ENCODE measurements around the gene SCFD2. TPM values are rescaled to one million over a fixed set of nuclear protein-coding genes. Genes with fewer than 3 reads are reported as not detected.

SCFD2 gene
- total and polyA plus RNA-seq, 4 donors, result 4.3 to 28.8 (median 7.4) TPM

- no peak for DNase-seq (ENCODE audit: low spot score)
Observed at GRCh38 chr4:52889354-52889753, 476.5 kb downstream of the SCFD2 start.

More at GRCh38 chr4:52889354-52889753, 476.5 kb downstream of the SCFD2 start:
- Histone ChIP-seq H3K4me3 (ENCODE audit: low read depth in 1 of 3, low read length in 3 of 3) (no peak overlapping the region), H3K27me3 (ENCODE audit: control insufficient read depth in 4 of 4, insufficient read depth in 4 of 4, low read length in 3 of 4) (no peaks in the 10 kb centered on the region), H3K27ac (ENCODE audit: low read depth in 1 of 2, low read length in 2 of 2) (no peak overlapping the region), H3K9me3 (ENCODE audit: control insufficient read depth in 4 of 4, low read length in 3 of 4) (peaks cover 0 to 2% (median 0%) of the 10 kb centered on the region in 4 donors), H3K9ac (ENCODE audit: low read depth in 1 of 2, low read length in 2 of 2) (no peak overlapping the region), H3K4me1 (ENCODE audit: control insufficient read depth in 4 of 4, insufficient read depth in 4 of 4, low read length in 3 of 4) (no peaks in the 10 kb centered on the region), H3K36me3 (ENCODE audit: control insufficient read depth in 4 of 4, insufficient read depth in 3 of 4, low read depth in 1 of 4, low read length in 3 of 4) (peaks cover 0 to 2% (median 0%) of the 10 kb centered on the region in 4 donors)
- no peak for TF ChIP-seq YY1 (IDR thresholded peaks at IDR 0.05)
- no peak for TF ChIP-seq FOXA2 (IDR thresholded peaks at IDR 0.05)
- no peak for TF ChIP-seq EGR1 (IDR thresholded peaks at IDR 0.05; ENCODE audit: low read depth in 2 of 2)
- TF ChIP-seq ATF3 (IDR thresholded peaks at IDR 0.05), result no peak
- no peak for TF ChIP-seq RAD21 (IDR thresholded peaks at IDR 0.05)
- no peak for TF ChIP-seq GABPA (IDR thresholded peaks at IDR 0.05 in 1 of 2, conservative IDR thresholded peaks at IDR 0.05 in 1 of 2)
- no peak for TF ChIP-seq HNF4G (IDR thresholded peaks at IDR 0.05)
- no peak for TF ChIP-seq SP1 (IDR thresholded peaks at IDR 0.05)
- TF ChIP-seq NR2F2 (IDR thresholded peaks at IDR 0.05), result no peak
- no peak for TF ChIP-seq JUND (IDR thresholded peaks at IDR 0.05)
- no peak for TF ChIP-seq HNF4A (conservative IDR thresholded peaks at IDR 0.05)
- TF ChIP-seq MAX (IDR thresholded peaks at IDR 0.05), result no peak
- TF ChIP-seq RXRA (IDR thresholded peaks at IDR 0.05), result no peak
- no peak for TF ChIP-seq REST (IDR thresholded peaks at IDR 0.05)
- no peak for TF ChIP-seq ZBTB33 (IDR thresholded peaks at IDR 0.05)
- TF ChIP-seq TAF1 (conservative IDR thresholded peaks at IDR 0.05), result no peak
- no peak for TF ChIP-seq CTCF (IDR thresholded peaks at IDR 0.05; ENCODE audit: low read depth, low read length, missing input control)
- no peak for TF ChIP-seq FOXA1 (IDR thresholded peaks at IDR 0.05)
- 90% methylated on average over 2 of the region's 2 CpGs for WGBS
